HG02798 (cell line): ENCODE measurements around the gene PIR.

Source experiments
- ATAC-seq: cut with Tn5 transposase; IDR thresholded peaks from one replicate; pipeline ENCODE4 v1.9.1; 2021; ENCODE audit warnings: mild to moderate bottlenecking; ENCODE audit not compliant: unreplicated experiment, poor library complexity

PIR gene

GRCh38 chrX:15359701-15360100 lies 133.4 kb downstream of the PIR start:
- ATAC-seq, result no peak

- no peak for ATAC-seq
Observed at GRCh38 chrX:15358533-15358932, 134.6 kb downstream of the PIR start.

GRCh38 chrX:15356444-15356843 lies 136.7 kb downstream of the PIR start:
- ATAC-seq, result no peak

GRCh38 chrX:15350329-15350996 lies 142.7 kb downstream of the PIR start:
- ATAC-seq, result no peak

- no peak for ATAC-seq
Observed at GRCh38 chrX:15349046-15349445, 144.1 kb downstream of the PIR start.

- no peak for ATAC-seq
Observed at GRCh38 chrX:15345976-15346375, 147.2 kb downstream of the PIR start.

GRCh38 chrX:15344106-15344505 lies 149.0 kb downstream of the PIR start:
- no peak for ATAC-seq

GRCh38 chrX:15343075-15343476 lies 150.1 kb downstream of the PIR start:
- ATAC-seq, result no peak

GRCh38 chrX:15340867-15341266 lies 152.3 kb downstream of the PIR start:
- no peak for ATAC-seq

GRCh38 chrX:15336023-15336413 lies 157.1 kb downstream of the PIR start:
- ATAC-seq, result no peak

- ATAC-seq, result peak; percentile 99
Observed at GRCh38 chrX:15335135-15336022, 157.8 kb downstream of the PIR start, which contains the start of gene PIGA. PIGA (minus strand) TSS chrX:15335523; CDS start chrX:15331930, 3,593 bp downstream.
